GM10847 (cell line): ENCODE data around the gene MCIDAS.

Source experiments
- POLR2A ChIP-seq: IDR thresholded peaks from 2 replicates; pipeline ENCODE4 v1.6.1; 2011; ENCODE audit not compliant: insufficient read length; ENCODE audit errors: extremely low read depth

The MCIDAS gene

DNA sequence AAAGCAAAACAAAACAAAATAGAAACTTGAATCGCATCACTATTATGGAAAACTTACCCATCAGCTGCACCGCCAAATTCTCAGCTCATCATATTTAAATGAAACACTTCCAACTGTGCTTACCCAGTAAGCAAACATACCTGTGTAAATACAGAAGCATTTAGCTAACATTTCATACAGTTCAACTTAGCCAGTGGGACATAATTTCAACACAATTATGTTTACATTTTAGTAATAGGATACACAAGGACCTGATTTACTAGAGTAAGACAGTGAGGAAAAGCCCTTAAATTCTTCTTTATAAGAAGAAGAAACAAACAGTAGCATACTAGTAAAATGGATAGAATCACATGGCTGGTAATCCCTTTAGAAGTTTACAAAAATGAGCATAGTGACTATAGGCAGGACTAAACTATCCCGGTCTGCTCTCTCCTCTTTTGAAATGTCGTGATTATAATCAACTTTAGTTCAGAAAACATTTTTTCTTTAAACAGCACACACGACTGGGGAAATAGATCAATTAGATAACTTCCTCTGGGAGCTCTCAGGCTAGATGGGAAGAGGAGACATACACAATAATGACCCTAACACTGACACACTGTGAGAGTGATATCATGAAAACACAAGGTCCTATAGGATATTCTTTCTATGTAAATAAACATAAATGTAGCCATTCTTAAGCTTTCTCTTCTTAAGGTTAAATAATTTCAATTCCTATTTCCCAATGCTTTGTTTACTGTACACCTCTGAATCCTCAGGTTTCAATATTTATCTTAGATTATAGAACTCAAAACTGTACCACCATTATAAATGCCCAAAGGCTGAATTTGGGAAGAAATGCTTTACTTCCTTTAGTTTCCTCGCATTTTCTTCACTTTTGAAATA, 38.2 kb downstream of the MCIDAS start:
- TF ChIP-seq POLR2A, result no peak

DNA sequence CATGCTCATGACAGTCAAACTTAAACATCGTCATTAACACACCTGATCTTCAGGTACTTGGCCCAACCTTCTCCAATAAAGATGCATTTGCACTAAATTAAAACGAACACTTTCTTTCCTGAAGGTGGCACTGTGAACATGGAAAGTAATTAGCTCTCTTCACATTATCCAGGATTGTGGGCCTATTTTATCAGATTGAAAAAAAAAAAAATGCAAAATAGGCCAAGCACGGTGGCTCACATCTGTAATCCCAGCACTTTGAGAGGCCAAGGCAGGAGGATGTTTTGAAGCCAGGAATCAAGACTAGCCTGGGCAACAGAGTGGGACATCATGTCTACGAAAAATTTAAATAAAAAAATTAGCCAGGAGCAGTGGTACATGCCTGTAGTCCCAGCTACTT, 39.7 kb downstream of the MCIDAS start:
- no peak for TF ChIP-seq POLR2A

DNA sequence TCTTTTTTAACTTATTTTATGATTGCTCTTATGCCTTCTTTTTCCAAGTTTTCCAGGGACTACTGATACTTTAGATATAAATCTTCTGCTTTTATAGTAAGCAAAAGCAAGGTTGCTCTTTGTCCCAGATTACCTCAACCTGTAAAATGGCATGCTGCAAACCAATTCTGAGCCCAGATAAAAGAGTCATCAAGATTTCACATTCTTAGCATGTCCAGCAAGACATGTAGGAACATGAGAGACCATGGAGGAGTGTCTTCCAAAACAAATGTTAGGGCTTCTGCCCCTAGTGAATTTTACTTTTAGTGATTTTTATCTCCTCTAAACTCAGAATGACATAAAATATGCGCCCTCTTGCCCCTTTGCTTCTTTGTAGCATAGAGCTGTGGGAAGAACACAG, 47.1 kb downstream of the MCIDAS start:
- TF ChIP-seq POLR2A, result no peak

DNA sequence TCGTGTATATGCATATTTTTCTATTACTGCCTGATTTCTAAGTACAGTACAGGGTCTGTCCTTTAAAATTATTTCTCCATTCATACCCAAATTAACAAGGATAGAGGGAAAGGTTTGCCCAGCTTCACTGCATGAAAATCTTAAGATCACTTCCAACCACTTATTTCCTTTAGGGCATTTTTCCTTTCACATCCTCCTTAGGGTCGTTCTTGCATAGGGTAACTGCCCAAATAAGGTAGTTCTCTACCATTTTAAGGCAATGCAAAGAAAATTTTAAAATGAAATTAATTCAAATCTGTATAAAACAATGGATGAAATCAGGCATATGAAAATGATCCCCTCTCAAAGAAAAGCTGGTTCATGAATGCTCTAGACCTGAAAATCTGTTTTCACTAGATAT, 50.0 kb downstream of the MCIDAS start:
- TF ChIP-seq POLR2A, result no peak

DNA sequence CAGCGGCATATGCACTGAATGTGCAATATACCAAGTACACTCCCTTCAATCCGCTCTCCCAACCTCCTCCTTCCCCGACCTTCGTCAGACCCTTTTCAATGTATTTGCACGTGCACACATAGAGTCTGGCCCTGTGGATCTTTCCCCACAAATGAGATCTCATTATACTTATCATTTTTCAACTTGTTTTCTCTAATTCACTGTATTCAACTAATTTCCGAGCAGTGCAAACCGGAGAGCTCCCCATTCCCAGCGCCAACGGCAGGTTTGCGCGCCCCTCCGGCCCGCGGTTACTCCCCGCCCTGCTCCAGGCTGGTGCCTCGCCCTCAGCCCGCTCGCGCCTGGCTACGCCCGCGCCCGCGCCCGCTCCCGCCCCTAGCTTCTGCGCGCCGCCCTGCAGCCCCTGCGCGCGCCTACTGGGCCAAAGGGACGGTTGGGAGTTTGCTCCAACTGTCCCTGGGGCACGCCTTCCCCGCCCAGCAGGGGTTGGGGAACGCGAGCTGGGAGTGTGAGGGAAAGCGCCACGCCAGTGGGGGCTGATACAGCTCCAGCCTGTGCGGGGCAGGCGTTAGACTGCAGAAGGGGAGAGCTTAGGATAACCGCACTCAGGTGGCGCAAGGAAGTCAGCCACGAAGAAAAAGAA, 50.8 kb downstream of the MCIDAS start:
- TF ChIP-seq POLR2A, result no peak

DNA sequence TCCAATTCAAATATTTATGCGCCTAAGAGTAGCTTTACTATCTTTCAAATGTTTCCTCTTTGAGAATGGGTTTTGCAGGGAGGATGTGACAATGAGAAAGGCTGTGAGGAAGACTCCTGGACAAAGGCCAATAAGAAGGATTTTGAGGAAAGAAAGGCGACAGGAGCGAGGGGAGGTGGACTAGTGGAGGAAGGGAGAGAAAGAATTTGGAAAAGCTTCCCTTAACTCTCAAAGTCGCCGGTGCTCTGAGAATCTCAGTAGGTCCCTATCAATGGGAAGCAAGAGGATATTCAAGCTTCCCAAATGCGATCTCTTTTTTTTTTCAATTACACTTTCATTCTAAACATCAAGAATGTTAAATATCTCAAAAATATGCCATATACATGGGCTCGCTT, 51.3 kb downstream of the MCIDAS start:
- no peak for TF ChIP-seq POLR2A

DNA sequence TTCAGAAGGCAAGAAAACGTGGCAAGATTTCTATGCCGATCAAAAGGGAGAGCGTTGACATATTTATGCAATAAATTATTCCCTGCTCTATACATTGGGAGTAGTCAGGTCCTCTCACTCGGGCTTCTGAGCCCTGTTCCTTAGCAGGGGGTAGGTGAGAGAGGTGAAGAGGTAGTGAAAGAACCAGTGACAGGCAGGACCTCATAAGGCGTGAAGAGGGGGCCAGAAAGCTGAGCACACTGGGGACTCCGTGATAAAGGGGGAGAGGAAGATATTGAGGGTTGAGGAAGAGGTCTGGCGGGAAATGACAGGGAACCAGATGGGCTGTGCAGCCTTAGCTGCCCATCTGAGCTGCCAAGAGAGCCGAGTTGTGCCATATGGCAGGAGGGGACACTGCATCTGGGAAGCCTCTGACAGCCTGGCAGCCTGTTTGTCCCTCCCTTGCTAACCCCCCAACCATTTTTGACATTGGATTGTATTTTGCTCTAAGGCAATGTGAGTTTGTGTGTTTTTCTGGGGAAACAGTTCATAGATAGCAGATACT, 53.4 kb downstream of the MCIDAS start:
- no peak for TF ChIP-seq POLR2A

DNA sequence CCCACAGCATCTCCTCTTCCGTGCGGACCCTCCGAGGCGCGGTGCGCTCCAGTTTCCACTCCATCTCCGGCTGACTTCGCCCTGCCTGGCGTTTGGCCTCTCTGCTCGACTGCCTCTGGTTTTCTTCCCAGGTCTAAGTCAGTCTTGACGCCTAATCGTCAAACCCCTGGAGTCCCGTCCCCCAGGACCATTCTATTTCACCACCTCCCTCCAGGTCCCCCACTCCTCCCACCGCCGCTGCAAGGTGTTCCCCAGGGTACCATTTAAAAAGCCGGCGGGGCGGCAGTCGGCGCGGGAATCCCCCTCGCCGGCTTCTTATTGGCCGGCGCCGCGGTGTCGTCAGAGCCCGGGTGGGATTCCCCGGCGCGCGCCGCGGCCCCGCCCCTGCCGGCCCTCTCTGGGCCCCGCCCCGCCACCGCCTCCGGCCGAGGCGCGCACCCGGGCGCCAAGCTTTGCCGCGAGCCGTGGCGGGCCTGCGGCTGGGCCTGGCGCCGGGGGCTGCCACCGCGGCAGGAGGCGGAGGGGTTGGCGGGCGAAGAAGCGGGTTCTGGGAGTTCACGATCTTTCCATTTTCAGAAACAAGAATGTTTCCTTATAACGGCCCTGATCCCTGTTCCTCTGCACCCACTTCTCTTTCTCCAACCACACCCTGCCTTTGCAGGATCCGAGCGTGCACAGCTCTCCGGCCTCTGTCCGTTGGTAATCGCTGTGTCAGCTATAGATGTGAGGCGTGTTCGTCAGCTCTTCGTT, 54.0 kb downstream of the MCIDAS start, which contains the start of gene CDC20B:
CDC20B (minus strand) TSS at position 241 of the 750 bp plus-strand sequence; CDS start at position 64, 177 bp downstream.
- no peak for TF ChIP-seq POLR2A

DNA sequence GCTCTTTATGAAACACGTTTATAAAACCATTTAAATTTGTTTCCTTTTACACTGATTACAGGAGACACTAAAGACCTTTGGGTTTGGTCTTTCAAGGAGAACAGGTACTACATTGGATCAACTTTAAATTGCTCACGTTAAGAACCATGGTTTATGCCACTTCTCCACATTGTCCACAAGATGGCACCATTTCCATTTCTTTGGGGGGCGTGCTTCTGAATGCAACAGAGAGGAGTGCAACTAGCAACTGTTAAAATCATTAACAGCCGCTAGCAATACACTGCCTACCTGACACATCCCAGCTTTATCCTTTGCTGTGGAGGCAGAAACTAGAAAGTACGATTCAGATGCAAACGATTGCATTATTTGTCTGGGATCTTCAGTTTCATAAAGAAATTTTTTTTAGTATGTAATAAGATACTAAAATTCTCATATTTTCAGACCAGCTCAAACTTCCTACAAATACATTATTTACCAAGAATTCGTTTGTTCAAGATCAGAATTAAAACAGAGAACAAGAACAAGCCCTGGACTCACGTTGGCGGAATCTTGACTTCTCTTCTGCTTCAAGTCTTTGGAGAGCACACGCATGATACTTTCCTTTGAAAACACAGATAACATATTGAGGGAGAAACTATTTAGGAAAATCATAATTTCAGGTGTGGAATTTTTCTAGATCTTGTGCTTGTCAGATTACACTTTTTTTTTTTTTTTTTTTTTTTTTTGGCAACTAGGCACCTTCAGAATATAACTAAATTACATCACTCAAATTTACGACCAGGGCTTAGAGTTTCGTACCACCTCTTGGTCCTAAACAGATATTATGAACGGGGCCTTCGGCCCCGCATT, 54.8 kb downstream of the MCIDAS start:
- no peak for TF ChIP-seq POLR2A

DNA sequence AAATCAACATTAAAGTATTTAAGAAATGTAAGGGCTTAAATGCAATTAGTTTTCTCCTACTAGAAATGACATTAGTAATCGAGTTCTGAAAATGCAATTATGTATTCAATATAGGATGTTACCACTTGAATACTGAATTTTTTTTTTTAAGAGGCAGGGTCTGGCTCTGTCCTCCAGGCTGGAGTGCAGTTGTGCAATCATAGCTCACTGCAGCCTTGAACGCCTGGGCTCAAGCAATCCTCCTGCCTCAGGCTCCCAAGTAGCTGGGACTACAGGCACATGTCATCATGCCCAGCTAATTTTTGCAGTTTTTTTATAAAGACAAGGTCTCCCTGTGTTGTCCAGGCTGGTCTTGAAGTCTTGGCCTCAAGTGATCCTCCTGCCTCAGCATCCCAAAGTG, 55.6 kb downstream of the MCIDAS start:
- no peak for TF ChIP-seq POLR2A
